KBM-7 (cell line): ENCODE results near the gene EFNA2.
A peak's percentile ranks its signal among the peaks of the same experiment; 100 is the strongest.

ENCODE experiments used
- DNase-seq: peaks from one replicate; pipeline ENCODE4 v3.0.0-alpha.2; 2015
- in situ Hi-C: fragments of 300-500 bp; cut with MboI; formaldehyde crosslinking; loops from 2 replicates; pipeline ENCODE4 v1.14.3; 2020; ENCODE audit warnings: low sequenced_read_pairs, low pct_unique_long_range_greater_than_20kb, mixed read lengths

The EFNA2 gene

GRCh38 chr19:1248139-1248785 is 37.4 kb upstream of the EFNA2 start, which contains the start of gene MIDN:
TSS of gene MIDN (plus strand) at chr19:1248583. CDS start at chr19:1250297, 1,714 bp downstream.
- in situ Hi-C loops = no loop called here
- DNase-seq = peak; percentile 41

- in situ Hi-C loops = no loop called here
- DNase-seq = peak; percentile 71
Measured at GRCh38 chr19:1248786-1249297, 36.8 kb upstream of the EFNA2 start.

- in situ Hi-C loops = no loop called here
- DNase-seq = peak; percentile 93
Measured at GRCh38 chr19:1249298-1249989, 36.2 kb upstream of the EFNA2 start.

GRCh38 chr19:1249990-1250436 is 35.7 kb upstream of the EFNA2 start:
- in situ Hi-C loops = no loop called here
- DNase-seq = no peak

DNA sequence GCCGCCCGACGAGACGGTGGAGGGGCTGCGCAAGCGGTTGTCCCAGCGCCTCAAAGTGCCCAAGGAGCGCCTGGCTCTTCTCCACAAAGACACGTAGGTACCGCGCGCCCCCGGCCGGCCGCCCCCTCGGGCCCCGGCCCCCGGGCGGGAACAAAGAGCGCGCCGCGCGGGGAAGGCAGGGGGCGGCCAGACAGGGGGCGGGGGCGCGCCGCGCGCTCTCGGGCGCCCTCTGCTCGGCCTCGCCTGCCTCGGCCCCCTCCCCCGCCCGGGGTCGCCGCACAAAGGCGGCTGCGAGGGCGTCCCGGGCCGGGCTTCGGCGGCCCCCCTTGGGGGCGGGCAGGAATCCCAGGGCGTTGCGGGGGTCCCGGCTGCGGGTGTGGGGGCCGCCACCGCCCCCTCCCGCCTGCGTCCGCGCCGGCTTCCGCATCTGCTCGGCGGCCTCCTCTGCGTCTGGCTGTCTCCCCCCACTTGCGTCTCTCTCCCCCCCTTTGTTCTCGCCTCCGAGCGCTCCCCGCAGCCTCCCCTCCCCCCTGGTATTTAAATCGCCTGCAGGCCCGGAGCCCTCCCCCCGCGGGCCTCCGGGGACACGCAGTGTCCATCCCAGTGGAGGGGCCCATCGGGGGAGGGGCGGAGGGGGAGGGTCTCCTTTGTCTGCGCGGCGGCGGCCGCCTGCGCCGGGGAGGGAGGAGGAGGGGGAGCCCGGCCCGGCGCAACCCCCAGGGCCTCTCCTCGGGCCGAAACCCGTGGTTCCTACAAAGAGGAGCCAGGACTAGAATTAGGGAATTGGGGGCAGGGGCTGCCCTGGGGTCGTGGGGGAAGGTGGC is 35.0 kb upstream of the EFNA2 start:
- in situ Hi-C loops = no loop called here
- DNase-seq = peak; percentile 47

GRCh38 chr19:1251330-1252220 is 34.1 kb upstream of the EFNA2 start:
- DNase-seq = peak; percentile 86
- in situ Hi-C loops = no loop called here

GRCh38 chr19:1252221-1252820 is 33.4 kb upstream of the EFNA2 start:
- DNase-seq = peak; percentile 89
- in situ Hi-C loops = no loop called here

DNA sequence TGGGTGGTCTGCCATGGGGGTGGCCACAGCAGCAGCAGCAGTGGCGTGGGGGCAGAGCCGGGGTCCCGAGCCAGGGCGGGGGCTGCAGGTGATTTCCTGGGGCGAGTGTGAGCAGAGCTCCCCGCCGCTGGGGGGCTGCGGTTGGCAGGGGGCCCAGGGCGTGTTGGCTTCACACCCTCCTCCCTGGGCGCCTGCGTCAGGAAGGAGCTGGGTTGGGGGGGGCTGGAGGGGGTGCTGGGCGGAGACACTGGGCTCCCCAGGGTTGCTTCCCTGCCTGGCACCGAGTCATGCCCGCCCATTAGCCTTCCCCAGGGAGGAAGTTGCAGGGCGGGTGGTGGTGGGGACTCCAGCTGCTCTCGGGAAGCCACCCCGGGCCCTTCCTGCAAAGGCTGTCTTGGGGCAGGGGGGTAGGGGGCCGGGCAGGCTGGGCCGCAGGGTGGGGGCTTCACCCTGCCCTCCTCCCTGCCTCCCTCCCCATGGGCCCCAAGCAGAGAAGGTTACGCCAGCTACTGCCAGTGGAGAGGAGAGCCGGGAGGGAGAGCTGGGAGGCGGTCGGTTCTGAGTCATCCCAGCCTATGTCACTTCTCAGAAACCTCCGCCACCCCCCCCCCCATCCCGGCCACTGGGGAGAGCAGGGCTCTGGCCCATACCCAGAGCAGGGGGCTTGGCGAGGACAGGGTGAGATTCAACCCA is 32.7 kb upstream of the EFNA2 start:
- in situ Hi-C loops = no loop called here

DNA sequence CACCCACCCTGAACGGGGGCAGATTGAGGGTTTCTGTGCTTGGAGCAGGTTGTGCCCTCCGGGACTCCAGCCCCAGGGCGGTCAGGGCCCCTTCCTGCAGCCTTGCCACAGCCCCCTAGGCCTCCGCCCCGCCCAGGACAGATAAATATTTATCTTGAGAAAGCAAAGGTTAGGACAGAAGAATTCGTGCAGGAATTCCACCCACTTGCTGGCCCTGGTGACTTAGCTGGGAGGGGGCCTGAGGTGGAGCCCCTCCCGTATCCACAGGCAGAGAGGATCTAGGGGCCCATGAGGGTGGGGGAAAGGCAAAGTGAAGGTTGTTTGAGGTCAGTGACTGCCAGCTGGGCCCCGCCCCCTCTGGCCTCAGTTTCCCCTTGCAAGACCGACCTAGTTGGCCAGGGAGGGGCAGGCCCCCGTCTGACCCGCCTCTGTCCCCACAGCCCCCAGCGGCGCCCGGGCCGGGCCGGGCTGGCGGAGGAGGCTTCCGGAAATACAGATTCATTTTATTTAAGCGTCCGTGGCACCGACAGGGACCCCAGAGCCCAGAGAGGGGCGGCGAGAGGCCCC is 32.1 kb upstream of the EFNA2 start:
- in situ Hi-C loops = no loop called here
- no peak for DNase-seq

More for the DNA sequence above, 32.7 kb upstream of the EFNA2 start:
- peak; percentile 77 for DNase-seq

DNA sequence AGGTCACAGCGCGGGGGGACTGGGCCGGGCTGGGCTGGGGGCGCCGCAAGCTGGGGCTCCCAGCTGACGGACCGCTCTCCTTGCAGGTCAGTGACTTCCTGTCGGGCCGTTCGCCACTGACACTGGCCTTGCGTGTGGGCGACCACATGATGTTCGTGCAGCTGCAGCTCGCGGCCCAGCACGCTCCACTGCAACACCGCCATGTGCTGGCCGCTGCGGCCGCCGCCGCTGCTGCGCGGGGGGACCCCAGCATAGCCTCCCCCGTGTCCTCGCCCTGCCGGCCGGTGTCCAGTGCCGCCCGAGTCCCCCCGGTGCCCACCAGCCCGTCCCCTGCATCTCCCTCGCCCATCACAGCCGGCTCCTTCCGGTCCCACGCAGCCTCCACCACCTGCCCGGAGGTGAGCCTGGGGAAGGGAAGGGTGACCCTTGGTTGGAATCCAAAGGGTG is 31.6 kb upstream of the EFNA2 start:
- DNase-seq = no peak
- in situ Hi-C loops = no loop called here

DNA sequence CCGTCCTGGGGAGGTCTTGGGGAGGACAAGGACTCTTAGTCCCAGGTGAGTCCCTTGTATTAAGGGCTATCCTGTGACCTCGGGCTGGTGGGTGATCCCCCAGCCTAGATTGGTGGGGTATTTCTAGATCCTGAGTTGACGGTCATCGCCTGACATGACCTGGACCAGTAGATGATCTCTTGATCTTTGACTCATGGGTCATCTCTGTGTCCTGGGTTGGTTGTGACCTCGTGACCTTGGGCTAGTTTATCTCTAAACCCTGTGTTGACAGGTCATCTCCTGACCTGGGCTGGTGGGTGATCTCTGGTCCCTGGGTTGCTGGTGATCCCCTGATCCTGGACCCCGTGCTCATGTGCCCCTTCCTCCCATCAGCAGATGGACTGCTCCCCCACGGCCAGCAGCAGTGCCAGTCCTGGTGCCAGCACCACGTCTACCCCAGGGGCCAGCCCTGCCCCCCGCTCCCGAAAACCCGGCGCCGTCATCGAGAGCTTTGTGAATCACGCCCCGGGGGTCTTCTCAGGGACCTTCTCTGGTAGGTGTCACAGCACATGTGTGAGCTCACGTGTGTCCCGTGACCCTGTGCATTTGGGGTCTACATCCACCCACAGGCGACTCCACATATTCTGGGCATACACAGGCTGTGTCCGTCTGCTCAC is 31.0 kb upstream of the EFNA2 start:
- in situ Hi-C loops = no loop called here
- DNase-seq = no peak

- no peak for DNase-seq
- in situ Hi-C loops = no loop called here
Measured at GRCh38 chr19:1255186-1256161, 30.2 kb upstream of the EFNA2 start.

GRCh38 chr19:1256646-1257474 is 28.8 kb upstream of the EFNA2 start:
- in situ Hi-C loops = no loop called here
- no peak for DNase-seq

DNA sequence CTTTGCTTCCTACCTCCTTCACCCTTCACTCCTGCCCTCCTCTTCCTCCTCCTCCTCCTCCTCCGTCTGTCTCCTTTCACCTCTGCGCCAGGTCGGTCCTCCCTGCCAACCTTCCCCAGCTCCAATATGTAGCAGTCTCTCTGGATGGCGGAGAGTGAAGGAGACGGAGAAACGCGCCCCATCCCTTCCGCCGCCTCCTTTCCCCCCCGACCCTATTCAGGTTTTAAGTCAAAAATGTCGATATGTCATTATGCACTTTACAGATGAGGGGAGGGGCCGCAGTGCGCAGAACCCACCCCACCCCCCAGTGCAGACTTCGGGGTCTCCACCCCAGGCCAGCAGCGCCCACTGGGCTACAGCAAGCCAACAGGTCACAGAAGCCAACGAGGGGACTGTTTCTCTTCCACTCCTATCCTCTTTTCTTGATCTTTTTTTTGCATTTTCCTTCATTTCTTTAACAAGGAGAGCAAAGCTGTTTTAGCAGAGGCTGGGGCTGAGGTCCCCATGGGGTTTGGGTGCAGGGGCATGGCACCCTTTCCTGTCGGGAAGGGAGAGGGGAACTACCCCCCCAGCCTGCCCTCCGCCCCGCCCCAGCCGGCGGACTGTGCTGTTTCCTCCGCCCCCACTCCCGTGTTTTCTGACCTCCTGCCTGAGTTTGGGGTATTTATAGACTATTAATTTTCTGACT is 28.1 kb upstream of the EFNA2 start:
- no peak for DNase-seq
- in situ Hi-C loops = no loop called here

- in situ Hi-C loops = no loop called here
- no peak for DNase-seq
Measured at GRCh38 chr19:1258163-1258492, 27.5 kb upstream of the EFNA2 start.
